Endothelial cell of umbilical vein (primary cell): ENCODE data around the gene GLCE. TPM values are rescaled to one million over a fixed set of nuclear protein-coding genes. Genes with fewer than 3 reads are reported as not detected.

Experiments
- BruUV-seq: library from RNA; stranded (reverse); fragments of 400-500 nt; replicated peaks from 2 replicates; lab custom pipeline; 2021; lab: Mats Ljungman, UMichigan
- CTCF ChIA-PET: fragments of 300-600, 350-600 bp; sonication (Branson Sonifier 250); formaldehyde crosslinking; loops from one replicate; lab custom pipeline; 2021; ENCODE audit warnings: antibody characterized with exemption, inconsistent platforms; lab: Charles Lee
- POLR2A ChIA-PET: fragments of 300-600, 350-600 bp; sonication (Branson Sonifier 250); formaldehyde crosslinking; loops from one replicate; lab custom pipeline; 2021; ENCODE audit warnings: antibody characterized with exemption, inconsistent platforms; lab: Charles Lee
- DNase-seq: peaks from one replicate; pipeline ENCODE4 v3.0.0-alpha.2; 2011; ENCODE audit warnings: low read depth, low spot score
- FAIRE-seq: peaks from 2 replicates; lab custom pipeline; 2011; peaks lifted over from hg19 to GRCh38; lab: Jason Lieb, UNC
- H2AFZ ChIP-seq: 2 replicates; pipeline ENCODE4 v1.6.0; 2012; ENCODE audit warnings: low read depth, low read length, control low read depth, inconsistent platforms
- H3K27ac ChIP-seq: 2 replicates; pipeline ENCODE4 v1.5.1; 2011; ENCODE audit warnings: low read depth, mild to moderate bottlenecking, control low read depth, low read length, moderate library complexity; ENCODE audit not compliant: insufficient read depth
- H3K27me3 ChIP-seq, 2 experiments: 2 replicates each; pipeline versions ENCODE4 v1.6.0 to v1.6.1; 2011; ENCODE audit warnings: low read length in 2 of 2, mixed read lengths in 1 of 2; ENCODE audit not compliant: control insufficient read depth in 2 of 2, insufficient read depth in 2 of 2
- H3K36me3 ChIP-seq, 2 experiments: 2 replicates in 1 of 2; 3 replicates in 1 of 2; pipeline ENCODE4 v1.5.1; 2011; ENCODE audit warnings: low read length in 2 of 2, mild to moderate bottlenecking in 1 of 2, moderate library complexity in 1 of 2; ENCODE audit not compliant: control insufficient read depth in 2 of 2, insufficient read depth in 2 of 2; ENCODE audit errors: extremely low read depth in 1 of 2
- H3K4me1 ChIP-seq: 3 replicates; pipeline ENCODE4 v1.5.1; 2011; ENCODE audit warnings: mild to moderate bottlenecking, low read length; ENCODE audit not compliant: control insufficient read depth, insufficient read depth; ENCODE audit errors: extremely low read depth
- H3K4me2 ChIP-seq: 2 replicates; pipeline ENCODE4 v1.6.1; 2011; ENCODE audit warnings: low read length, control low read depth, mixed read lengths; ENCODE audit not compliant: insufficient read depth
- H3K4me3 ChIP-seq, 3 experiments: fragments of 200-600 bp in 1 of 3; sonication (generic), shearing (Covaris generic) in 1 of 3; replicated peaks in 1 of 3; 2 replicates each; pipeline ENCODE4 v1.5.1; 2011 to 2016; ENCODE audit warnings: control low read depth in 3 of 3, low read length in 3 of 3, mild to moderate bottlenecking in 2 of 3, inconsistent platforms in 1 of 3, low read depth in 1 of 3, moderate library complexity in 1 of 3; ENCODE audit not compliant: insufficient read depth in 1 of 3
- H3K79me2 ChIP-seq: 2 replicates; pipeline ENCODE4 v1.6.0; 2012; ENCODE audit warnings: low read length, inconsistent platforms; ENCODE audit not compliant: control insufficient read depth, insufficient read depth
- H3K9ac ChIP-seq: replicated peaks from 2 replicates; pipeline ENCODE3; 2011; ENCODE audit warnings: low read length, control low read depth; ENCODE audit not compliant: insufficient read depth; ENCODE audit errors: extremely low read depth
- H3K9me1 ChIP-seq: replicated peaks from 3 replicates; pipeline ENCODE4 v1.6.0; 2011; ENCODE audit warnings: mild to moderate bottlenecking, low read length; ENCODE audit not compliant: control insufficient read depth, insufficient read depth; ENCODE audit errors: extremely low read depth
- H3K9me3 ChIP-seq: replicated peaks from 2 replicates; pipeline ENCODE4 v1.5.1; 2012; ENCODE audit warnings: low read length, inconsistent platforms; ENCODE audit not compliant: control insufficient read depth, insufficient read depth
- H4K20me1 ChIP-seq: replicated peaks from 2 replicates; pipeline ENCODE3; 2011; ENCODE audit warnings: mild to moderate bottlenecking, low read length; ENCODE audit not compliant: control insufficient read depth, insufficient read depth; ENCODE audit errors: extremely low read depth
- CTCF ChIP-seq, 2 donors: IDR thresholded peaks; 1 replicate in 1 of 2; 2 replicates in 1 of 2; pipeline ENCODE4 v1.5.1; 2011; ENCODE audit warnings: low read length in 2 of 2, mild to moderate bottlenecking in 2 of 2, moderate library complexity in 2 of 2, control low read depth in 1 of 2, inconsistent platforms in 1 of 2, low read depth in 1 of 2; ENCODE audit not compliant: insufficient read depth in 1 of 2; ENCODE audit errors: extremely low read depth in 1 of 2
- EZH2 ChIP-seq: IDR thresholded peaks from 2 replicates; pipeline ENCODE4 v1.6.1; 2012; ENCODE audit warnings: borderline replicate concordance, low read depth, mild to moderate bottlenecking, moderate library complexity, low read length, inconsistent platforms; ENCODE audit not compliant: severe bottlenecking
- FOS ChIP-seq: IDR thresholded peaks from 2 replicates; pipeline ENCODE4 v1.6.1; 2011; ENCODE audit warnings: mild to moderate bottlenecking, low read length, moderate library complexity, borderline replicate concordance; ENCODE audit not compliant: insufficient read depth
- GATA2 ChIP-seq: IDR thresholded peaks from 2 replicates; pipeline ENCODE4 v1.7.0; 2011; ENCODE audit warnings: low read depth, mild to moderate bottlenecking, moderate library complexity, mixed read lengths, low read length; ENCODE audit not compliant: insufficient read length, insufficient read depth
- JUN ChIP-seq: IDR thresholded peaks from 2 replicates; pipeline ENCODE4 v1.6.1; 2011; ENCODE audit warnings: borderline replicate concordance, low read depth; ENCODE audit not compliant: insufficient read length, insufficient read depth
- MAX ChIP-seq: IDR thresholded peaks from 2 replicates; pipeline ENCODE4 v1.6.1; 2011; ENCODE audit not compliant: insufficient read depth, insufficient read length
- MYC ChIP-seq: IDR thresholded peaks from one replicate; pipeline ENCODE4 v1.6.1; 2011; ENCODE audit warnings: mild to moderate bottlenecking, low read depth, low read length
- POLR2A ChIP-seq: IDR thresholded peaks from 2 replicates; pipeline ENCODE4 v1.6.1; 2012; ENCODE audit warnings: low read depth, mild to moderate bottlenecking, control low read depth, low read length
- POLR2AphosphoS5 ChIP-seq: IDR thresholded peaks from 2 replicates; pipeline ENCODE4 v1.6.1; 2012; ENCODE audit warnings: low read depth, mild to moderate bottlenecking, control low read depth, low read length, moderate library complexity; ENCODE audit not compliant: insufficient read depth
- dilution Hi-C: fragments of 300-500 bp; cut with MboI; formaldehyde crosslinking; loops from one replicate; pipeline ENCODE4 v1.15.0; 2019; ENCODE audit warnings: low sequenced_read_pairs; ENCODE audit not compliant: extremely low pct_ligation_motif_present
- intact Hi-C: fragments of 100-400 bp; cut with micrococcal nuclease; formaldehyde crosslinking; loops from one replicate; pipeline ENCODE4 v1.10.0; 2022
- polyA plus RNA-seq, 4 experiments: library from polyadenylated mRNA; depleted of rRNA in 3 of 4; stranded (reverse) in 3 of 4; unstranded in 1 of 4; fragments of >200 nt; gene quantifications; 2 replicates each; pipeline versions ENCODE4 v1.2.1 to v1.2.3, GENCODE V29; 2011 to 2012; ENCODE audit warnings: missing spikeins in 1 of 4
- total RNA-seq: library from RNA; stranded (reverse); gene quantifications from 2 replicates; pipeline ENCODE4 v1.2.3, GENCODE V29; 2021

The GLCE gene
- total and polyA plus RNA-seq, 2 donors (not counting 3 experiments of a cell fraction or from before 2014, with no cell fraction given) = 48.1 to 86.6 TPM

GRCh38 chr15:69116391-69116790 lies 44.0 kb upstream of the GLCE start:
- peaks cover 34 to 40% of the 10 kb centered on the region in 2 experiments for H3K27me3 ChIP-seq
- BruUV-seq = no TSS peak

More at GRCh38 chr15:69116391-69116790, 44.0 kb upstream of the GLCE start:
- no peaks in the 10 kb centered on the region for H3K4me1 ChIP-seq
- no peak overlapping the region for H3K4me2 ChIP-seq
- intact Hi-C loops (no loop called here), dilution Hi-C loops (no loop called here)
- H2AFZ ChIP-seq = no peak overlapping the region
- CTCF ChIA-PET = interaction anchor here (1.2 kb wide), 1 partner anchor 9 kb away, joined by 5 read pairs; no protein-coding TSS in a partner anchor
- no peaks in the 10 kb centered on the region for H3K9me1 ChIP-seq
- no peaks in the 10 kb centered on the region for H4K20me1 ChIP-seq
- no peaks in the 10 kb centered on the region for H3K9me3 ChIP-seq
- no peaks in the 10 kb centered on the region for H3K36me3 ChIP-seq
- DNase-seq (no peak), FAIRE-seq (no peak)
- POLR2A ChIA-PET = no interaction called here
- no peaks in the 10 kb centered on the region for H3K79me2 ChIP-seq
- no peak overlapping the region for H3K9ac ChIP-seq
- TF ChIP-seq POLR2AphosphoS5 (no peak), GATA2 (no peak), EZH2 (no peak), MYC (no peak), MAX (no peak), JUN (no peak), CTCF (IDR thresholded peaks at IDR 0.05; ENCODE audit: extremely low read depth in 1 of 2, insufficient read depth in 1 of 2, low read depth in 1 of 2, low read length in 2 of 2) (no peak), POLR2A (no peak), FOS (no peak)
- H3K27ac ChIP-seq = no peak overlapping the region
- no peak overlapping the region for H3K4me3 ChIP-seq
